Suppressor macrophage treated with lipopolysaccharide for 4 hours (primary cell): ENCODE results near the gene CD163L1.

Experiments
- DNase-seq: peaks from one replicate; pipeline ENCODE4 v3.0.0-alpha.2; 2020

CD163L1 gene

GRCh38 chr12:7321624-7322023 is 122.3 kb downstream of the CD163L1 start:
- no peak for DNase-seq

GRCh38 chr12:7319930-7320329 is 124.0 kb downstream of the CD163L1 start:
- no peak for DNase-seq

- DNase-seq: no peak
Measured at GRCh38 chr12:7310070-7310469, 133.9 kb downstream of the CD163L1 start.
